Measurements from ENCODE around the gene SEMA4A.
"Not testable (repeated sequence)": the region's sequence is repeated elsewhere in the genome, so short reads cannot be mapped to it uniquely, and the experiment has no call there.

The SEMA4A gene

DNA sequence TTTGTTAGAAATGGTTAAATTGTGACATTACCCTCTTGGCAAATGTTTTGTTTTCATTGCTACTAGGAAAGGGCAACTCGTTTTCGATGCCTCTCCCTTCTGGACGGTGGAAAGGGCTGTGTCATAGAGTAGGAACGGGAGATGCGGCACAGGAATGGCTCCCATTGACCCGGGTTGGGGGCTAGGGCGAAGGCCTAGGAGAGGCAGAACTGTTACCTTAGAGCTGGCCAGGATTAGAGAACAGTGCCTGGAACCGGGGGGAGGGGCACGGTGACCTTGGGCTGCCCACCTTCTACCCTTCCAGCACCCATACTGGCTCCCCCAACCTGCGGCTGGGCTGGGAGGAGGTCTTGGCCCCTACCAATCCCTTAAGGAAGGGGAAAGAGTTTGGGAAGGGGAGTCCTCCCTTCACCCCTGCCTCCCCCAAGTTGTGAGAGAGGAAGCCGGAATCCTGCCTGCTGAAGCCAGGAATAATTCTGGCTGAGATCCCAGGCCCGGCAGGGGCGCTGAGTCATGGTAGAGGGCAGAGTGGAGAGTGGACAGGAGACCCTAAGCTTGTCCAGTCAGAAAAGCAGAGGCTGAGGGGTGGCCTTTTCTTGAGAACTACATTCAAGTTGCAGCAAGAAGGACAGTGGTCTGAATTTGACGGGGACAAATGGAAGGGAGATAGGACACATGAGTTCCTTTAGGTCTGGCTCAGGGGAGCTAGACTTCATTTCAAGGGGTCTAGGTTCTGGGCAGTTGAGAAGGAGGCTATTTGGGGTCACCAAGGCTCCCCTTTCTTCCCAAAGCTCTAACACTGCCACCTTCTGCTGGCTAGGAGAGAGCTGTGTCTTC is 30.6 kb upstream of the SEMA4A start:
- peak overlapping the region; percentile 44 for H3K4me3 Mint-ChIP-seq
- H3K4me1 Mint-ChIP-seq = peaks cover 72% of the 10 kb centered on the region
- DNase-seq (ENCODE audit: low spot score in 2 of 2) (no peak), ATAC-seq (replicated peaks; ENCODE audit: extremely low read depth, poor library complexity, severe bottlenecking) (no peak)
- no peaks in the 10 kb centered on the region for H3K27me3 Mint-ChIP-seq
- peak overlapping the region; percentile 97 for H3K27ac Mint-ChIP-seq (ENCODE audit: low read depth)
- H3K9me3 Mint-ChIP-seq = no peaks in the 10 kb centered on the region
- peaks cover 70% of the 10 kb centered on the region for H3K36me3 Mint-ChIP-seq (ENCODE audit: insufficient read depth)

DNA sequence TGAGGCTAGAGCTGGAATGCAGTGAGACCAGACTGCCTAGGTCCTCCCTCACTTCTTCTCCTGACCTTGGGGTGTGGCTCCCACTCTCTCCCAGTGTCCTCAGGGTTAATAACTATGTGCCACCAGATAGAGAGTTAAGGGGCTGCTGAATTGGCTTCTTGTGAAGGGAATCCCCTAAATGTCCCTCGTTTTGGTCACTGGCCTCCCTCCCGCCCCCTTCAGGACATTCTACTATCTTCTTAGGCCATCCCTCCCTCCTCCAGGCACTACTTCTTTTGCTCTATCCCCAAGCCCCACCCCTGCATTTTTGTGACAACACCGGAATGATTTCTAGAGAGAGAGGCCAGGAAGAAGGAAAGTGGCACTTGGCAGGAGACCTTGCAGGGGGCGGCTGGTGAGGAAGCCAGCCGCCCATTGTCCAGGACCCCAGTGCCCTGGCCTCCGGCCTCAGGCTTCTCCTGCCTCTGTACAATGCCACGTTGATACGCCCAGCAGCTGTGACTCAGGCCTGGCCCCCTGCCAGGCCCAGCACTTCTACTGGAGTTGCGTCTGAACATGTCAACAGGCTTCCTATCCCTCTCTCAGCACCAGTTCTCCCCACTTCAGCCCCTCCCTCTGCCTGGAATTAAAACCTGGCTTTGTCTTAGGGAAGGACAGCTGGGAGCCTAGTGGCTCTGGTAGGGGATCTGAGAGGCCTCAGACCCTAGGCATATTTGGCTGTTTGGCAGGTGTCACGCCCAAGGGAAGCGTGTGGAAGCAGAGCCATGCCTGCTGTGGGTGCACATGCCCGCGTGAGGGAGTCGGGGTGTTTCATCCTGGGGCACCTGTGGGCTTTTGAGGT is 29.8 kb upstream of the SEMA4A start:
- Mint-ChIP-seq H3K27me3 (no peaks in the 10 kb centered on the region), H3K27ac (ENCODE audit: low read depth) (peak overlapping the region; percentile 97)
- ATAC-seq (replicated peaks; ENCODE audit: extremely low read depth, poor library complexity, severe bottlenecking) = no peak

DNA sequence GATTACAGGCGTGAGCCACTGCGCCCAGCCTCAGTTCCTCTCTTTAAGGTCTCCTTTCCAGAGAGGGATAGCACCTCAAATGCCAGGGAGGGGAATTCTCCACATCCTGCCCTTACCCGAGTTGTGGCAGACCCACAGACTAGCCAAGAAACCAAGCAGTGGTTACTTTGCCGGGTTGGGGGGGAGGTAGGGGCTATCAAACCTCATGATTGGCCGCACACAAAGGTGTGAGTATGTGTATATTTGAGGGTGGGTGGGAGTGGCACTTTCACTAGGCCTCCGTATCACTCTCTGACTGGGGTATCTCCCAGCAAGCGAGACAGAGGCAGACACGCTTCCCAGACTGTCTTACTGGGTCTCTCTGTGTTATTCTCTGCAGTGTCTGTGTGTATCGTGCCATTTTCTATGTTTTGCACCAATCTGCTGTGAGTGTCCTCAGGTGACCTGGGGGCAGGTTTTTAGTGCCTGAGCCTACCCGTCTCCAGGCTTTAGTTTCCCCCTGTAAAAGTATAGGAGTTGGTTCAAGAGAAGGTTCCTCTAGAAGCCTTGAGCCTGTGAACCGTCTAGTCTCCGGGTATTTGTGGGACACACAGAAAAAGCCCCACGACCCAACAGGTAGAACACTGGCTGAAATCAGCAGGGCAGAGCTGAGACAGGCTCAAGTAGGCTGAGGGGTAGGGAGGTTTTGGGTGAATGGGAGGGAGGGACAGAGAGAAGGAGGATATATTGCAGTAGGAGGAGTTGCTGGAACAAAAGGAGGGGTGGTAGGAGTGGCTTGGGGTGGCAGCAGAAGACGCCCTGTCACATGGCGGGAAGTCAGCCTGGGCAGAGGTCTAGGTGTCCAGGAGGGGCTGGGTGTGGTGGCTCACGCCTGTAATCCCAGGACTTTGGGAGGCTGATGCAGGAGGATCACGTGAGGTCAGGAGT is 28.6 kb upstream of the SEMA4A start:
- peaks cover 66% of the 10 kb centered on the region for H3K36me3 Mint-ChIP-seq (ENCODE audit: insufficient read depth)
- DNase-seq (ENCODE audit: low spot score in 2 of 2) = peak in 1 of 2 donors; percentile 48

More for the DNA sequence above, 29.8 kb upstream of the SEMA4A start:
- DNase-seq (ENCODE audit: low spot score in 2 of 2) = peak in 1 of 2 donors; percentile 38
- peaks cover 70% of the 10 kb centered on the region for H3K4me1 Mint-ChIP-seq
- H3K4me3 Mint-ChIP-seq = peak overlapping the region; percentile 44
- peaks cover 69% of the 10 kb centered on the region for H3K36me3 Mint-ChIP-seq (ENCODE audit: insufficient read depth)
- no peaks in the 10 kb centered on the region for H3K9me3 Mint-ChIP-seq

DNA sequence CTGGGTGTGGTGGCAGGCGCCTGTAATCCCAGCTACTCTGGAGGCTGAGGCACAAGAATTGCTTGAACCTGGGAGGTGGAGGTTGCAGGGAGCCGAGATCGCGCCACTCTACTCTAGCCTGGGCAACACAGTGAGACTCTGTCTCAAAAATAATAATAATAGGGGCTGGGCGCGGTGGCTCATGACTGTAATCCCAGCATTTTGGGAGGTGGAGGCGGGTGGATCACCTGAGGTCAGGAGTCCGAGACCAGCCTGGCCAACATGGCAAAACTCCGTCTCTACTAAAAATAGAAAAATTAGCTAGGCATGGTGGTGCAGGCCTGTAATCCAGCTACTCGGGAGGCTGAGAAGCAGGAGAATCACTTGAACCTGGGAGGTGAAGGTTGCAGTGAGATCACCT is 27.8 kb upstream of the SEMA4A start:
- Mint-ChIP-seq H3K4me1 (peaks cover 71% of the 10 kb centered on the region), H3K4me3 (peak overlapping the region; percentile 44), H3K36me3 (ENCODE audit: insufficient read depth) (peaks cover 69% of the 10 kb centered on the region), H3K27ac (ENCODE audit: low read depth) (peak overlapping the region; percentile 97)
- not testable (repeated sequence) for DNase-seq (ENCODE audit: low spot score in 2 of 2); H3K9me3 Mint-ChIP-seq; H3K27me3 Mint-ChIP-seq; ATAC-seq (replicated peaks; ENCODE audit: extremely low read depth, poor library complexity, severe bottlenecking)

More for the DNA sequence above, 28.6 kb upstream of the SEMA4A start:
- Mint-ChIP-seq H3K9me3 (no peaks in the 10 kb centered on the region), H3K4me1 (peaks cover 72% of the 10 kb centered on the region), H3K27me3 (no peaks in the 10 kb centered on the region), H3K27ac (ENCODE audit: low read depth) (peak overlapping the region; percentile 97), H3K4me3 (peak overlapping the region; percentile 44)
- ATAC-seq (replicated peaks; ENCODE audit: extremely low read depth, poor library complexity, severe bottlenecking) = peak; percentile 37

DNA sequence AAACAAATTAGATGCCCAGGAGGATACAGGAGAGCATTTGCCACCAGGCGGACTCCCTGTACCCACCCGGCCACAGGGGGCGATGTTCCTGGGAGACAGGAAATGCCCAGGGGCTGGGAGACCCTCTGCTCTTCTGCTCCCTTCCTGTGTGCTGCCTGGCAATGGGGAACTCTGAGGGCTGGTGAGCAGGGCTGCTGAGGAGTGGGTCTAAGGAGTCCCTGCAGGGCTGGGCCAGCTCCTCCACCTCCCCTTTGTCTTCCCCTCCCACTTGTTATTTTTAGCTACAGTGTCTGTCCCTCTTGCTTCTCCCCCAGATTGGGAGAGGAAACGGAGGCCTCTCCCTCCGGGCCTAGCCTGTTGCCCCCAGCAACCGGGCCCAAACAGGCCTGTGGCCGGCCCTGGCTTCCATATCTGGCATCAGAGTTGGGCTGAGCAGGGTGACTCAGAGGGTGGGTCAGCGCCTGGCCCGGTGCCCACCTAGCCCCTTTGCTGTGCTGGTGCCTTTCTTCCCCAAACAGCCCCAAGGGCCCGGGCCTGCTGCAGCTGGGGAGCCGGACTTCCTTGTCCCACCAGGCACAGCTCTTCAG is 27.2 kb upstream of the SEMA4A start:
- Mint-ChIP-seq H3K27me3 (no peaks in the 10 kb centered on the region), H3K9me3 (no peaks in the 10 kb centered on the region), H3K4me3 (peak overlapping the region; percentile 66), H3K36me3 (ENCODE audit: insufficient read depth) (peaks cover 70% of the 10 kb centered on the region), H3K27ac (ENCODE audit: low read depth) (peak overlapping the region; percentile 97), H3K4me1 (peaks cover 69% of the 10 kb centered on the region)
- ATAC-seq (replicated peaks; ENCODE audit: extremely low read depth, poor library complexity, severe bottlenecking) = peak; percentile 17
- peak in 1 of 2 donors; percentile 56 for DNase-seq (ENCODE audit: low spot score in 2 of 2)

DNA sequence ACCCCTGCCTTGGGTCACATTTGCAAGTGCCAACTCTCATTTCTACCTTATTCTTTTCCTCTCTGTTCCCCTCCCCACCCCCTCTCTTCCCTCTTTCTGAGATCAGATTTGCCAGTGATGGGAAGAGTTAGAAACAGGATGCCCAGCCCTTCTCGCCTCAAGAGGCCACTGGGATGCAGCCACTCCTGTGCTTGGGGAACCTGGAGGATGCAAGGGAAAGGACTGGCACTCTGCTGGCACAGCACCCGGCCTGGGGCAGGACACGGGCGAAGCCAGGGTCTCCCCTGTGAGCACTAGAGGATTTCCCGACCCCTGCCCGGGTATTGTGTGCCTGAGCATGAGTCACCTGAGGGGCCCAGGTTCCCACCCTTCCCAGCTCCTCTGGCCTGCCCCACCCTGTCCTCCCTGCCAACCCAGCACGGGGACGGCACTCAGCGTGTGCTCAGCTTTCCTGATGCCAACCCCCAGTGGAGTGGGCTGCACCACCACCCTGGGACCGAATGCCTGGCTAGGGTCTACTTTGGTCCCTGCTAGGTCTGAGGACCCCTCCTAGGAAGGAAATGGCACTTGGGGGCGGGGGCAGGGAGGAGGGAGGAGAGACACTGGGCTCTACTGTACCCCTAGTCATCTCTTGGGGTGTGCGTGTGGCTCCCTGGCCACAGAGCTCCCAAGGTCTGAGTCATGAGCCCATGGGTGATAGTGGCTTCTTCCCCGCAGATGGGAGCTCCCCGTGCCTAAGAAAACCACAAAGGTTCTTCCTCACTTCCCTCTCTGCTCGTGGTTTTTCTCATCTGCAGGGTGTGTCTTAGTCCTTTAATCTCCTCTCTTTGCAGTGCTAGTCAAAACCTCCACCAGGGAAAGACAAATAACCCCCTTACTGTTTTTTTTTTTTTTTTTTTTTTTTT is 26.5 kb upstream of the SEMA4A start:
- no peaks in the 10 kb centered on the region for H3K27me3 Mint-ChIP-seq
- peaks cover 69% of the 10 kb centered on the region for H3K36me3 Mint-ChIP-seq (ENCODE audit: insufficient read depth)
- ATAC-seq (replicated peaks; ENCODE audit: extremely low read depth, poor library complexity, severe bottlenecking) (peak; percentile 67), DNase-seq (ENCODE audit: low spot score in 2 of 2) (peak in 1 of 2 donors; percentile 75)
- H3K4me3 Mint-ChIP-seq = peak overlapping the region; percentile 66
- peaks cover 69% of the 10 kb centered on the region for H3K4me1 Mint-ChIP-seq
- peak overlapping the region; percentile 97 for H3K27ac Mint-ChIP-seq (ENCODE audit: low read depth)
- no peaks in the 10 kb centered on the region for H3K9me3 Mint-ChIP-seq

DNA sequence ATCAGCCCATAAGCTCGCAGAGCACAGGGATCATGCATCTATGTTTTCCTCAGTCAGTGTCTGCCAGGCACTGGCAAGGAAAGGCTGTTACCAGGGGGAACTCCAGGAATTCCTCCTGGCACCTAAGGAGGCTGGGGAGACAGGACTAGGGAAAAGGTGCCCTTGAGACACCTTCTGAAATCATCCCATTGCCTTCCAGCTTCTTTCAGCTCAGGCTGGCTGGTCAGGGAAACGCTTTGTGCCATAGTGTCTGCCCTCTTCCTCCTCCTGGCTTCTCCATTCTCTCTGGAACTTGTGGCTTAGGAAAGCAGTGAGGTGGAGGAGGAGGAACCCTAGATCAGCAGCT is 25.1 kb upstream of the SEMA4A start:
- Mint-ChIP-seq H3K4me3 (peak overlapping the region; percentile 20), H3K9me3 (no peaks in the 10 kb centered on the region), H3K27ac (ENCODE audit: low read depth) (peak overlapping the region; percentile 97), H3K4me1 (peaks cover 58% of the 10 kb centered on the region), H3K27me3 (no peaks in the 10 kb centered on the region), H3K36me3 (ENCODE audit: insufficient read depth) (peaks cover 74% of the 10 kb centered on the region)
- DNase-seq (ENCODE audit: low spot score in 2 of 2) (no peak), ATAC-seq (replicated peaks; ENCODE audit: extremely low read depth, poor library complexity, severe bottlenecking) (no peak)

DNA sequence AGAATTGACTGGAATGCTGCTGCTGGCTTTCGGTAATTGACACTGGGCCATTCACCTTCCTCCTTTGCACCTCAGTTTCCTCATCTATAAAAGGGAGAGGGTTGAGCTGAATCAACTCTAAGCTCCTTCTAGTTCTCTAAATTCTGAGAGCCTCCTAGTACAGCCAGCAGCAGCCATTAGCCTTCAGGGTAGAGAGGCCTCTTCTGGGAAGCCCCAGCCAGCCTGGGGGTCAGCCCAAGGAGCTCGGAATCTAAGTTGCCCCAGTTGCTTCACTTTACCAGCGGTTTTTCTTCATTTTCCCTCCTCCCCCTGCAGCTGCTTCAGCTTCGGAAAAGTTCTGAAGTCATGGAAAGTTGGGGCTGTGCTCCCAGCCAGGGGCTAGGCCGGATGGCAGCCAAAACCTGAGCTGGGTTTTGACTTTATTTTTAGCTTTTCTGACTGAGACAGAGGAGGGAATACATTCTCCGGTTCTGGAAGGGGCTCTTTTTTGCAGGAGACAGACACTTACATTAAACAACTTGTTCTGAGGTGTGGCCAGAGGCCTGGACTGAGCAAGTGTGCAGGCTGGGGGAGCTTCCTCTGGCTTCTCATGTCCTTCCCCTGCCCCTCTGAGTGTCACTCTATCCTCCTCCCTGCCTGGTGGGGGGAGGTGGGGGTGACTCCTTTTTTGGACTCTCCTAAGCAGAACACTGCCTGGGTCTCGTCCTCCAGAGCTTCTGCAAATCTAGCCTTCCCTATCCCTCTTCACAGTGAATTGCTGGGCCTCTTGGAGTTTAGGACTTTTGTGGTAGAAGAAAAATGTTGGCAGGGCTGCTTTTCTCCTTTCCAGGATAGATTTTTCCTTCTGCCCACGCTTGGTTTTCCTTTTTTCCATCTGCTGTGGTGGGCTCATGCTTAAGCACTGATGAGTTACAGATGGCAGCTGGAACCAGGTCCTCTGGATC is 24.5 kb upstream of the SEMA4A start:
- Mint-ChIP-seq H3K4me3 (peak overlapping the region; percentile 20), H3K27me3 (no peaks in the 10 kb centered on the region), H3K36me3 (ENCODE audit: insufficient read depth) (peaks cover 74% of the 10 kb centered on the region), H3K9me3 (no peaks in the 10 kb centered on the region), H3K4me1 (peaks cover 51% of the 10 kb centered on the region), H3K27ac (ENCODE audit: low read depth) (peak overlapping the region; percentile 97)
- ATAC-seq (replicated peaks; ENCODE audit: extremely low read depth, poor library complexity, severe bottlenecking) (no peak), DNase-seq (ENCODE audit: low spot score in 2 of 2) (no peak)

DNA sequence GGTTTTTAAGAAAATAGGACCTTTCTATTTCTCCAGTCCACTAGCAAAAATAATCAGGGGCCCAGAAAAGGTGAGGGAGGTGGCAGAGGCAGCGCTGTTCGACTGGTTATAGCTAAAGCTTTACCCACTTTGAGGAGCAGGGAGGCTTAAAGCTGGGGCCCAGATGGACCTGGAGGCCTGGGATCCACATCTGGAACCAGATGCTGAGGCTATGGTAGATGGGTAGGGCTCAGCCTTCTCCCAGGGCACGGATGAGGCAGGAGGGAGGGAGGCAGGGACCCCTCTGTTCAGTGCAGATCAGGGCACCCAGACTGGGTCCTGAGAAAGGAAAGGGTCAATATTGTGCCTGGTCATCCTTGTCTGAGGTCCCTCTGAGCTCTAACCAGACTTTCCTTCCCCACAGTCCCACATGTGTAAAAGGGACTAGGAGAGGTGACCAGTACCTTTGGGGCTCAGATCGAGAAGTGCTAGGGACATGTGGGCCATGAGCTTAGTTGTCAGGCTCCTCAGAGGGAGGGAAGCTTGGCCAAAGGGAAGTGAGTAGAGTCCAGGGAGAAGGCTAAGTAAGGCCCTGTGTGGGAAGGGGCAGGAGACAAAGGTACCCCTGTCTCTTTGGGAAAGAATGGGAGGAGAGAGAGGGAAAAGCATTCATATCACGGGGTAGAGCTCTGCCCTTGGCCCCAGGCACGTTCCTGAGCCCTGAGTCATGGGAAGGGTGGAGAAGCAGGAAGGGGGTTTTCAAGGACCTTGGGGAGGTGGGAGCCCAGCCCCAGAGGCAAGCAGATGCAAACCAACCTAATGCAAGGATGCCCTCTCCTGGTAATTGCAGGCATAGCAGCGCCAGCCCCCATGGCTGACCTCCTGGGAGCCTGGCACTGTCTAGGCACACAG is 23.5 kb upstream of the SEMA4A start:
- peak overlapping the region; percentile 97 for H3K27ac Mint-ChIP-seq (ENCODE audit: low read depth)
- no peaks in the 10 kb centered on the region for H3K27me3 Mint-ChIP-seq
- DNase-seq (ENCODE audit: low spot score in 2 of 2) (peak; percentile 72 to 75), ATAC-seq (replicated peaks; ENCODE audit: extremely low read depth, poor library complexity, severe bottlenecking) (no peak)
- H3K36me3 Mint-ChIP-seq (ENCODE audit: insufficient read depth) = peaks cover 76% of the 10 kb centered on the region
- H3K4me3 Mint-ChIP-seq = peak overlapping the region; percentile 43
- no peaks in the 10 kb centered on the region for H3K9me3 Mint-ChIP-seq
- H3K4me1 Mint-ChIP-seq = peaks cover 42% of the 10 kb centered on the region

DNA sequence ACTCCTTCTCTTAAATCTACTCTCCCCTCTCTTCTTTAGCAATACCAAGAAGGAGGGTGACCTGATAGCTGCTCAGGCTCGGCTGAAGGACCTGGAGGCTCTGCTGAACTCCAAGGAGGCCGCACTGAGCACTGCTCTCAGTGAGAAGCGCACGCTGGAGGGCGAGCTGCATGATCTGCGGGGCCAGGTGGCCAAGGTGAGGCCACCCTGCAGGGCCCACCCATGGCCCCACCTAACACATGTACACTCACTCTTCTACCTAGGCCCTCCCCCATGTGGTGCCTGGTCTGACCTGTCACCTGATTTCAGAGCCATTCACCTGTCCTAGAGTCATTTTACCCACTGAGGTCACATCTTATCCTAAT is 22.8 kb upstream of the SEMA4A start:
- ATAC-seq (replicated peaks; ENCODE audit: extremely low read depth, poor library complexity, severe bottlenecking) (no peak), DNase-seq (ENCODE audit: low spot score in 2 of 2) (no peak)
- Mint-ChIP-seq H3K9me3 (no peaks in the 10 kb centered on the region), H3K4me1 (peaks cover 36% of the 10 kb centered on the region), H3K36me3 (ENCODE audit: insufficient read depth) (peaks cover 73% of the 10 kb centered on the region), H3K4me3 (peak overlapping the region; percentile 43), H3K27ac (ENCODE audit: low read depth) (peak overlapping the region; percentile 97), H3K27me3 (no peaks in the 10 kb centered on the region)
